Cardiac muscle cell (in vitro differentiated cells and primary cell): Measurements from ENCODE around the gene NOL4L. TPM values are rescaled to one million over a fixed set of nuclear protein-coding genes. Genes with fewer than 3 reads are reported as not detected.
A peak's percentile ranks its signal among the peaks of the same experiment; 100 is the strongest.

Experiments
- DNase-seq, 2 donors: peaks; one replicate each; pipeline versions ENCODE4 v3.0.0 to v3.0.0-alpha.2; 2010 to 2017; ENCODE audit warnings: low read depth in 1 of 2, low spot score in 1 of 2
- H3K27ac ChIP-seq: fragments of 200-600 bp; sonication (generic); 2 replicates; pipeline ENCODE4 v1.5.1; 2016
- H3K27me3 ChIP-seq: fragments of 200-600 bp; sonication (generic); 2 replicates; pipeline ENCODE4 v1.6.0; 2016; ENCODE audit warnings: control low read depth
- H3K36me3 ChIP-seq: fragments of 200-600 bp; sonication (generic); 2 replicates; pipeline ENCODE4 v1.5.1; 2016; ENCODE audit warnings: control low read depth
- H3K4me1 ChIP-seq: fragments of 200-600 bp; sonication (generic); 2 replicates; pipeline ENCODE4 v1.8.1; 2017; ENCODE audit warnings: low read depth, mild to moderate bottlenecking, mixed run types
- H3K4me3 ChIP-seq: fragments of 200-600 bp; sonication (generic); 2 replicates; pipeline ENCODE4 v1.5.1; 2016; ENCODE audit warnings: mild to moderate bottlenecking
- H3K9me3 ChIP-seq: fragments of 200-600 bp; sonication (generic); 2 replicates; pipeline ENCODE4 v1.5.1; 2017; ENCODE audit warnings: low read depth, mild to moderate bottlenecking, control low read depth
- CTCF ChIP-seq: IDR thresholded peaks from 2 replicates; pipeline ENCODE4 v1.5.1; 2012; ENCODE audit warnings: low read depth, mild to moderate bottlenecking, low read length
- polyA plus RNA-seq: library from polyadenylated mRNA; unstranded; fragments of >200 nt; fragmentation: Nextera tagmentation; extraction: Ambion mirVana; gene quantifications from 2 replicates; pipeline ENCODE4 v1.2.1, GENCODE V29; 2016
- total RNA-seq: library from RNA; depleted of rRNA; stranded (reverse); fragments of >200 nt; gene quantifications from 2 replicates; pipeline ENCODE4 v1.2.3, GENCODE V29; 2016

NOL4L gene
- total and polyA plus RNA-seq, 2 experiments from 2014 or later, result 29.9 to 42.9 TPM

- DNase-seq, result no peak
- no peak overlapping the region for H3K27ac ChIP-seq
- TF ChIP-seq CTCF, result no peak
- H3K4me1 ChIP-seq, result peaks cover 28% of the 10 kb centered on the region
- H3K4me3 ChIP-seq, result no peak overlapping the region
- H3K36me3 ChIP-seq, result no peaks in the 10 kb centered on the region
- H3K27me3 ChIP-seq, result no peaks in the 10 kb centered on the region
- no peaks in the 10 kb centered on the region for H3K9me3 ChIP-seq
These were observed 114.2 kb downstream of the NOL4L start for GRCh38 chr20:32470940-32471339.

GRCh38 chr20:32470025-32470861 is 114.9 kb downstream of the NOL4L start:
- Histone ChIP-seq H3K4me3 (no peak overlapping the region), H3K9me3 (no peaks in the 10 kb centered on the region), H3K27me3 (no peaks in the 10 kb centered on the region), H3K36me3 (no peaks in the 10 kb centered on the region), H3K27ac (peak overlapping the region; percentile 56), H3K4me1 (peaks cover 22% of the 10 kb centered on the region)
- peak; percentile 38 to 90 for DNase-seq
- TF ChIP-seq CTCF, result peak; percentile 63

GRCh38 chr20:32468860-32469259 is 116.3 kb downstream of the NOL4L start:
- Histone ChIP-seq H3K36me3 (no peaks in the 10 kb centered on the region), H3K9me3 (no peaks in the 10 kb centered on the region), H3K4me3 (no peak overlapping the region), H3K4me1 (peaks cover 14% of the 10 kb centered on the region), H3K27me3 (no peaks in the 10 kb centered on the region), H3K27ac (no peak overlapping the region)
- DNase-seq, result no peak
- no peak for TF ChIP-seq CTCF

GRCh38 chr20:32468313-32468640 is 116.9 kb downstream of the NOL4L start:
- no peak overlapping the region for H3K4me3 ChIP-seq
- DNase-seq, result no peak
- H3K27me3 ChIP-seq, result no peaks in the 10 kb centered on the region
- no peaks in the 10 kb centered on the region for H3K36me3 ChIP-seq
- H3K9me3 ChIP-seq, result no peaks in the 10 kb centered on the region
- peaks cover 18% of the 10 kb centered on the region for H3K4me1 ChIP-seq
- TF ChIP-seq CTCF, result no peak
- no peak overlapping the region for H3K27ac ChIP-seq

- Histone ChIP-seq H3K4me1 (peaks cover 22% of the 10 kb centered on the region), H3K4me3 (no peak overlapping the region), H3K27ac (peak overlapping the region; percentile 22), H3K36me3 (no peaks in the 10 kb centered on the region), H3K27me3 (no peaks in the 10 kb centered on the region), H3K9me3 (no peaks in the 10 kb centered on the region)
- TF ChIP-seq CTCF, result no peak
- DNase-seq, result no peak
These were observed 117.4 kb downstream of the NOL4L start for GRCh38 chr20:32467506-32468312.
